ENCODE measurements around the gene KRTAP10-2.

DNA sequence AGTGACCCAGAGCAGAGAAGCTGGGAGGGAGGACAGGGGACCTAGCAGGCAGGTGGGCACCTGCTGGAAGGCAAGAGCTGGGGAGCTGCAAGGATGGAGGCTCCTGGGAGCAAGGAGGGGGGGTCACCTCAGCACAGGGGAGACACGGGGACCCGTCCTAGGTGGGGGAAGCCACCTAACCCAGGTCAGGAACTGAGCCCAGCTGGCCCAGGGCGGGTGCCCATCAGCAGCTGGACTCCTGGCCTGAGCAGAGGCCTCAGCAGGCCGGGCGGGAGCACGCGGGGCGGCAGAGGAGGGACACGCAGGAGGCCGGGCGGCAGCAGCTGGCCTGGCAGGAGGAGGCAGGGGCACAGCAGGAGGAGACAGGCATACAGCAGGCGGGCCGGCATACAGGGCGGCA is 12.3 kb downstream of the KRTAP10-2 start:
- no peak for TF ChIP-seq POLR2A (IDR thresholded peaks at IDR 0.05)
- TF ChIP-seq, protein P1, sequence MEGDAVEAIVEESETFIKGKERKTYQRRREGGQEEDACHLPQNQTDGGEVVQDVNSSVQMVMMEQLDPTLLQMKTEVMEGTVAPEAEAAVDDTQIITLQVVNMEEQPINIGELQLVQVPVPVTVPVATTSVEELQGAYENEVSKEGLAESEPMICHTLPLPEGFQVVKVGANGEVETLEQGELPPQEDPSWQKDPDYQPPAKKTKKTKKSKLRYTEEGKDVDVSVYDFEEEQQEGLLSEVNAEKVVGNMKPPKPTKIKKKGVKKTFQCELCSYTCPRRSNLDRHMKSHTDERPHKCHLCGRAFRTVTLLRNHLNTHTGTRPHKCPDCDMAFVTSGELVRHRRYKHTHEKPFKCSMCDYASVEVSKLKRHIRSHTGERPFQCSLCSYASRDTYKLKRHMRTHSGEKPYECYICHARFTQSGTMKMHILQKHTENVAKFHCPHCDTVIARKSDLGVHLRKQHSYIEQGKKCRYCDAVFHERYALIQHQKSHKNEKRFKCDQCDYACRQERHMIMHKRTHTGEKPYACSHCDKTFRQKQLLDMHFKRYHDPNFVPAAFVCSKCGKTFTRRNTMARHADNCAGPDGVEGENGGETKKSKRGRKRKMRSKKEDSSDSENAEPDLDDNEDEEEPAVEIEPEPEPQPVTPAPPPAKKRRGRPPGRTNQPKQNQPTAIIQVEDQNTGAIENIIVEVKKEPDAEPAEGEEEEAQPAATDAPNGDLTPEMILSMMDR (IDR thresholded peaks at IDR 0.05), result no peak
